Astrocyte (in vitro differentiated cells and primary cell): ENCODE measurements around the gene EGFL6.

Experiments
- EZH2 ChIP-seq: IDR thresholded peaks from 2 replicates; pipeline ENCODE4 v1.6.1; 2012; ENCODE audit warnings: mild to moderate bottlenecking, low read length, inconsistent platforms; ENCODE audit not compliant: insufficient read depth
- TF ChIP-seq, protein P1 (sequence below): IDR thresholded peaks from 2 replicates; pipeline ENCODE4 v1.5.1; 2011; ENCODE audit warnings: low read depth, mild to moderate bottlenecking, inconsistent platforms, low read length, moderate library complexity; ENCODE audit not compliant: insufficient read depth

DNA sequence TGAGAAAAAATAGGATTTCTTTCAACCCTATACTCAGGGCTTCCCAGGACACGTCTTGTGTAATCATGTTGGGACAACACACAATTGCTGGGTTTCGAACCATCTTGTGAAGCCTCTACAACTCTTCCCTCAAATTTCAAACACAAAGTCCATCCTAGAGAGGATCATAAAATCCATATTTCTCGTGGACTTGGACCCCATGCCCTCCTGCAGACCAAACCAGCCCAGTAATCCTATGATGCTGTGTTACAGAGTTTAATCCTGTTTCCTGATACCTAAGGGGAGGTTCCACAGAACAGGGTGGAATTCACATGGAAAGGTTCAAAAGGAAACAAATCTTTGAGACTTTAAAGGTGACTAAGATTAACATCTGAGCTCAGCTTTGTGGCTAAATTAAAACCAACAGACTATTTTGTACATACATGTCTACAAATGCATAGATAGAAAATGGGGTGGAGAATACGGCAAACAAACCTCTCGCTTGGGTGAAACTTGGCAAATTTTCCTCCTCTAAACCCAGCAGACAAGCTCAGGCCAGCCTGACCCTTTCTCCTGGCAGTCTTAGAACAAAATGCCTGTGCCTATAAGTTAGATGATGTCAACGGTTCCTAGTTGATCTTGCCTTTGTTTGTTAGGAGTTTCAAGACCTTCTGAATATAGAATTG is 38.1 kb downstream of the EGFL6 start:
- TF ChIP-seq, protein P1, sequence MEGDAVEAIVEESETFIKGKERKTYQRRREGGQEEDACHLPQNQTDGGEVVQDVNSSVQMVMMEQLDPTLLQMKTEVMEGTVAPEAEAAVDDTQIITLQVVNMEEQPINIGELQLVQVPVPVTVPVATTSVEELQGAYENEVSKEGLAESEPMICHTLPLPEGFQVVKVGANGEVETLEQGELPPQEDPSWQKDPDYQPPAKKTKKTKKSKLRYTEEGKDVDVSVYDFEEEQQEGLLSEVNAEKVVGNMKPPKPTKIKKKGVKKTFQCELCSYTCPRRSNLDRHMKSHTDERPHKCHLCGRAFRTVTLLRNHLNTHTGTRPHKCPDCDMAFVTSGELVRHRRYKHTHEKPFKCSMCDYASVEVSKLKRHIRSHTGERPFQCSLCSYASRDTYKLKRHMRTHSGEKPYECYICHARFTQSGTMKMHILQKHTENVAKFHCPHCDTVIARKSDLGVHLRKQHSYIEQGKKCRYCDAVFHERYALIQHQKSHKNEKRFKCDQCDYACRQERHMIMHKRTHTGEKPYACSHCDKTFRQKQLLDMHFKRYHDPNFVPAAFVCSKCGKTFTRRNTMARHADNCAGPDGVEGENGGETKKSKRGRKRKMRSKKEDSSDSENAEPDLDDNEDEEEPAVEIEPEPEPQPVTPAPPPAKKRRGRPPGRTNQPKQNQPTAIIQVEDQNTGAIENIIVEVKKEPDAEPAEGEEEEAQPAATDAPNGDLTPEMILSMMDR = no peak
- TF ChIP-seq EZH2 = no peak
